Measurements from ENCODE around the gene COL12A1. TPM values are rescaled to one million over a fixed set of nuclear protein-coding genes. Genes with fewer than 3 reads are reported as not detected.

COL12A1 gene
- total RNA-seq, 1 experiment from 2014 or later: 12.5 TPM

DNA sequence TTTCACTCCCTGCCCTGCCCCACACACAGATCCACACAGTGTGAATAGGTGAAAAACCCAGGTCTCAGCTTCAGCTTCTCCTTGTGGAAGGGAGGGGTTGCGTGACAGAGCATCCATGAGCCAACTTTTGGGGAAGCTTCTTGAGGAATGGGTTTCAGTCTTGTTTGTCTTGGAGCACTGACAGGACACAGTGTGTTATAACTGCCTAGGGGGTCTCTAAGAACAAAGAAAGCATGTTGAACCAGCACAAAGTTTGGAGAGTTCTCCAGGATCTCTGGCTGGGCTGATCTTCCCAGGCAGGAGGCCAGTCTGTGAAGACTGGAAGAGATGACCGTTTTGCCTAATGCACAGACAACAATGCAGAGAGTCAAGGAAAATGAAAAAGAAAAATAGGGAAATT, 164.5 kb downstream of the COL12A1 start:
- CTCF ChIA-PET: no interaction called here
- TF ChIP-seq CTCF (conservative IDR thresholded peaks at IDR 0.05): no peak
- TF ChIP-seq EZH2 (IDR thresholded peaks at IDR 0.05; ENCODE audit: low read depth): no peak
- BruUV-seq (replicated peaks): no TSS peak

More for the DNA sequence above, 164.5 kb downstream of the COL12A1 start:
- no peak overlapping the region for H3K27ac ChIP-seq
- no peaks in the 10 kb centered on the region for H3K79me2 ChIP-seq (ENCODE audit: low read depth)
- no peaks in the 10 kb centered on the region for H3K4me1 ChIP-seq (replicated peaks; ENCODE audit: insufficient read depth)
- DNase-seq: no peak
- H2AFZ ChIP-seq: no peak overlapping the region
- POLR2A ChIA-PET (ENCODE audit: unreplicated experiment): no interaction called here
- no peak overlapping the region for H3K4me3 ChIP-seq
- H3K27me3 ChIP-seq (ENCODE audit: insufficient read depth, low read depth): no peaks in the 10 kb centered on the region
- H3K9me2 ChIP-seq (ENCODE audit: insufficient read depth): no peaks in the 10 kb centered on the region
- intact Hi-C loops (cut with micrococcal nuclease; ENCODE audit: unreplicated experiment): no loop called here
- peaks cover 5% of the 10 kb centered on the region; the same call in 1 of the 2 replicates for H3K9me3 ChIP-seq (ENCODE audit: insufficient read depth, low read depth)
- no peaks in the 10 kb centered on the region for H4K20me1 ChIP-seq (ENCODE audit: insufficient read depth)
- H3K36me3 ChIP-seq (ENCODE audit: low read depth): no peaks in the 10 kb centered on the region
- no peaks in the 10 kb centered on the region for H3F3A ChIP-seq (ENCODE audit: insufficient read depth, low read depth)
- H3K4me2 ChIP-seq: no peak overlapping the region

Other genes with a start within 250 kb of the COL12A1 start
- gene COX7A2, start 37.7 kb upstream of the COL12A1 start, total RNA-seq (2021): 484 and 524 TPM in 2 replicates
- 78.2 and 122 TPM in 2 replicates for gene TMEM30A, start 78.7 kb upstream of the COL12A1 start, total RNA-seq (2021)